ENCODE data around the gene WFDC9. TPM values are rescaled to one million over a fixed set of nuclear protein-coding genes. Genes with fewer than 3 reads are reported as not detected.
A peak's percentile ranks its signal among the peaks of the same experiment; 100 is the strongest.
"Not testable (repeated sequence)": the region's sequence is repeated elsewhere in the genome, so short reads cannot be mapped to it uniquely, and the experiment has no call there.

WFDC9 gene
- total RNA-seq, 2 experiments from 2014 or later = not detected

DNA sequence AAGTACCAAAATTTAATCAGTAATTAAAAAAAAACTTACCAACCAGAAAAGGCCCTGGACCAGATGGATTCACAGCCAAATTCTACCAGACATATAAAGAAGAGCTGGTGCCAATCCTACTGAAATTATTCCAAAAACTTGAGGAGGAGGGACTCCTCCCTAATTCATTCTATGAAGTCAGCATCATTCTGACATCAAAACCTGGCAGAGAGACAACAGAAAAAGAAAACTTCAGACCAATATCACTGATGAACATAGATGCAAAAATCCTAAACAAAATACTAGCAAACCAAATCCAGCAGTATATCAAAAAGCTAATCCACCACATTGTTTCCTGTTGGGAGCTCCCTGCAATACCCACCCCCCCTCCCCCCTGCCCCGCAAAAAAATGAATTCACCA, 39.1 kb upstream of the WFDC9 start, which contains the start of gene WFDC11:
WFDC11 (minus strand) TSS at position 101 of the 400 bp plus-strand sequence. CDS start 19,639 bp downstream, outside the sequence.
- no peaks in the 10 kb centered on the region for H3K4me1 ChIP-seq (ENCODE audit: insufficient read depth, low read length)
- ChIA-PET POLR2A (no interaction called here), CTCF (no interaction called here)
- H3K27ac ChIP-seq (ENCODE audit: low read depth in 1 of 2, low read length in 2 of 2) = no peak within 1 kb of the TSS
- DNase-seq (no peak), ATAC-seq (ENCODE audit: poor library complexity) (no peak)
- H3K27me3 ChIP-seq (ENCODE audit: control insufficient read depth in 1 of 2, insufficient read depth in 2 of 2, low read length in 2 of 2) = peaks cover 0 to 10% of the 10 kb centered on the region in 2 experiments
- H3K9me3 ChIP-seq (ENCODE audit: control insufficient read depth in 1 of 2, insufficient read depth in 1 of 2, low read length in 2 of 2) = peaks cover 0 to 6% of the 10 kb centered on the region in 2 experiments
- Mint-ChIP-seq H3K4me3 (no peak within 1 kb of the TSS), H3K27me3 (peaks cover 68% of the 10 kb centered on the region), H3K27ac (no peak within 1 kb of the TSS), H3K36me3 (ENCODE audit: low read depth) (no peaks in the 10 kb centered on the region), H3K4me1 (ENCODE audit: low read depth) (no peaks in the 10 kb centered on the region), H3K9me3 (no peaks in the 10 kb centered on the region)
- H3K4me3 ChIP-seq (ENCODE audit: low read length) = no peak within 1 kb of the TSS
- TF ChIP-seq, protein P1, sequence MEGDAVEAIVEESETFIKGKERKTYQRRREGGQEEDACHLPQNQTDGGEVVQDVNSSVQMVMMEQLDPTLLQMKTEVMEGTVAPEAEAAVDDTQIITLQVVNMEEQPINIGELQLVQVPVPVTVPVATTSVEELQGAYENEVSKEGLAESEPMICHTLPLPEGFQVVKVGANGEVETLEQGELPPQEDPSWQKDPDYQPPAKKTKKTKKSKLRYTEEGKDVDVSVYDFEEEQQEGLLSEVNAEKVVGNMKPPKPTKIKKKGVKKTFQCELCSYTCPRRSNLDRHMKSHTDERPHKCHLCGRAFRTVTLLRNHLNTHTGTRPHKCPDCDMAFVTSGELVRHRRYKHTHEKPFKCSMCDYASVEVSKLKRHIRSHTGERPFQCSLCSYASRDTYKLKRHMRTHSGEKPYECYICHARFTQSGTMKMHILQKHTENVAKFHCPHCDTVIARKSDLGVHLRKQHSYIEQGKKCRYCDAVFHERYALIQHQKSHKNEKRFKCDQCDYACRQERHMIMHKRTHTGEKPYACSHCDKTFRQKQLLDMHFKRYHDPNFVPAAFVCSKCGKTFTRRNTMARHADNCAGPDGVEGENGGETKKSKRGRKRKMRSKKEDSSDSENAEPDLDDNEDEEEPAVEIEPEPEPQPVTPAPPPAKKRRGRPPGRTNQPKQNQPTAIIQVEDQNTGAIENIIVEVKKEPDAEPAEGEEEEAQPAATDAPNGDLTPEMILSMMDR (IDR thresholded peaks at IDR 0.05) = no peak
- intact Hi-C loops (cut with DNase I, micrococcal nuclease) = no loop called here
- H3K36me3 ChIP-seq (ENCODE audit: insufficient read depth, low read length) = no peaks in the 10 kb centered on the region

DNA sequence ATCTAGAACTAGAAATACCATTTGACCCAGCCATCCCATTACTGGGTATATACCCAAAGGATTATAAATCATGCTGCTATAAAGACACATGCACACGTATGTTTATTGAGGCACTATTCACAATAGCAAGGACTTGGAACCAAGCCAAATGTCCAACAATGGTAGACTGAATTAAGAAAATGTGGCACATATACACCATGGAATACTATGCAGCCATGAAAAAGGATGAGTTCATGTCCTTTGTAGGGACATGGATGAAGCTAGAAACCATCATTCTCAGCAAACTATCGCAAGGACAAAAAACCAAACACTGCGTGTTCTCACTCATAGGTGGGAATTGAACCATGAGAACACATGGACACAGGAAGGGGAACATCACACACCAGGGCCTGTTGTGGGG, 26.0 kb upstream of the WFDC9 start:
- H3K4me1 ChIP-seq (ENCODE audit: insufficient read depth, low read length); intact Hi-C loops (cut with DNase I, micrococcal nuclease); CTCF ChIA-PET; H3K27ac Mint-ChIP-seq; H3K27ac ChIP-seq (ENCODE audit: low read depth in 1 of 2, low read length in 2 of 2); DNase-seq; H3K4me1 Mint-ChIP-seq (ENCODE audit: low read depth); POLR2A ChIA-PET; ATAC-seq (ENCODE audit: poor library complexity); H3K36me3 ChIP-seq (ENCODE audit: insufficient read depth, low read length); H3K4me3 Mint-ChIP-seq; H3K9me3 ChIP-seq (ENCODE audit: control insufficient read depth in 1 of 2, insufficient read depth in 1 of 2, low read length in 2 of 2); H3K9me3 Mint-ChIP-seq; H3K27me3 ChIP-seq (ENCODE audit: control insufficient read depth in 1 of 2, insufficient read depth in 2 of 2, low read length in 2 of 2); H3K4me3 ChIP-seq (ENCODE audit: low read length); H3K36me3 Mint-ChIP-seq (ENCODE audit: low read depth): not testable (repeated sequence)
- peaks cover 12% of the 10 kb centered on the region for H3K27me3 Mint-ChIP-seq

DNA sequence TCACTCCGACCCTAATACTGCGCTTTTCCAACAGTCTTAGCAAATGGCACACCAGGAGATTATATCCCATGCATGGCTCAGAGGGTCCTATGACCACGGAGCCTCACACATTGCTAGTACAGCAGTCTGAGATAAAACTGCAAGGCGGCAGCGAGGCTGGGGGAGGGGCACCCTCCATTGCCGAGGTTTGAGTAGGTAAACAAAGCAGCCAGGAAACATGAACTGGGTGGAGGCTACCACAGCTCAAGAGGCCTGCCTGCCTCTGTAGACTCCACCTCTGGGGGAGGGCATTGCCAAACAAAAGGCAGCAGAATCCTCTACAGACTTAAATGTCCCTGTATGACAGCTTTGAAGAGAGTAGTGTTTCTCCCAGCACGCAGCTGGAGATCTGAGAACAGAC, 20.6 kb upstream of the WFDC9 start:
- H3K36me3 ChIP-seq (ENCODE audit: insufficient read depth, low read length); H3K27ac ChIP-seq (ENCODE audit: low read depth in 1 of 2, low read length in 2 of 2); H3K36me3 Mint-ChIP-seq (ENCODE audit: low read depth); H3K4me3 Mint-ChIP-seq; H3K27ac Mint-ChIP-seq; POLR2A ChIA-PET; H3K27me3 ChIP-seq (ENCODE audit: control insufficient read depth in 1 of 2, insufficient read depth in 2 of 2, low read length in 2 of 2); H3K9me3 ChIP-seq (ENCODE audit: control insufficient read depth in 1 of 2, insufficient read depth in 1 of 2, low read length in 2 of 2); H3K4me1 ChIP-seq (ENCODE audit: insufficient read depth, low read length); H3K4me3 ChIP-seq (ENCODE audit: low read length); H3K4me1 Mint-ChIP-seq (ENCODE audit: low read depth); intact Hi-C loops (cut with DNase I, micrococcal nuclease); ATAC-seq (ENCODE audit: poor library complexity); H3K9me3 Mint-ChIP-seq; CTCF ChIA-PET: not testable (repeated sequence)
- peaks cover 17% of the 10 kb centered on the region for H3K27me3 Mint-ChIP-seq
- DNase-seq = peak in 1 of 14 experiments; percentile 27

DNA sequence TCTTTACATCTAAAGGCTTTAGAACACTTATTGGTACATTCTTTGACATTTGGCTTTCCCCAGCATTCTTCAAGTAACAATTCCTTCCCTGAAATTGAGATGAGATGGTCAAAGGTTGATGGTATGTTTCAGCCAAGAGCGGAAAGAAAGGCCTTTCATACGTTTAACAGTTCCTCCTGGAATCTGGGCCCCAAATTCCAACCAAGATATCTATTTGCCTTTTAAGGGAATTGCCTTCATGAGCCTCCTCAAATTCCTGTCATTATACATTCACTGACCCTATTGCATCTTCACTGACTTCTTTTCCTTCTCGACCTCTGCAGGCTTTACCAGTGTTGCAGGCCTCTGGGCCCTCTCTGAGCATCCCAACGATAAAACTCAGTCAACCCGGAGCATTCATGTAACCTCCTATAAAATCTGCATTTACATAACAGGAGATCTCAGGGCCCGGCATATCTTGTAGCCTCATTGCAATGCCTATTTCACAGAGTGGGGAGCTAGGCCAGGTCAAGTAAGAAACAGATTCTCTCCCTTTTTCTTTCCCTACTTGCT, 18.3 kb upstream of the WFDC9 start:
- Mint-ChIP-seq H3K4me3 (no peak overlapping the region), H3K27me3 (peaks cover 12% of the 10 kb centered on the region), H3K27ac (no peak overlapping the region), H3K4me1 (ENCODE audit: low read depth) (no peaks in the 10 kb centered on the region), H3K9me3 (no peaks in the 10 kb centered on the region), H3K36me3 (ENCODE audit: low read depth) (no peaks in the 10 kb centered on the region)
- Histone ChIP-seq H3K36me3 (ENCODE audit: insufficient read depth, low read length) (no peaks in the 10 kb centered on the region), H3K27ac (ENCODE audit: low read depth in 1 of 2, low read length in 2 of 2) (no peak overlapping the region), H3K4me3 (ENCODE audit: low read length) (no peak overlapping the region), H3K27me3 (ENCODE audit: control insufficient read depth in 1 of 2, insufficient read depth in 2 of 2, low read length in 2 of 2) (peaks cover 0 to 8% of the 10 kb centered on the region in 2 experiments), H3K4me1 (ENCODE audit: insufficient read depth, low read length) (no peaks in the 10 kb centered on the region), H3K9me3 (ENCODE audit: control insufficient read depth in 1 of 2, insufficient read depth in 1 of 2, low read length in 2 of 2) (no peaks in the 10 kb centered on the region)
- POLR2A ChIA-PET = no interaction called here
- TF ChIP-seq, protein P1 (IDR thresholded peaks at IDR 0.05) = no peak
- intact Hi-C loops (cut with DNase I, micrococcal nuclease) = no loop called here
- CTCF ChIA-PET = no interaction called here
- DNase-seq (no peak), ATAC-seq (ENCODE audit: poor library complexity) (no peak)

Data from CD4-positive, alpha-beta T cell (primary cell).